HG03378 (cell line): ENCODE data around the gene TMA7B.

Experiments used
- ATAC-seq: cut with Tn5 transposase; IDR thresholded peaks from one replicate; pipeline ENCODE4 v1.9.1; 2021; ENCODE audit warnings: mild to moderate bottlenecking, moderate library complexity; ENCODE audit not compliant: unreplicated experiment

TMA7B gene

GRCh38 chr22:39932918-39933649 is 27.1 kb upstream of the TMA7B start:
- ATAC-seq = no peak

- no peak for ATAC-seq
These were observed 26.5 kb upstream of the TMA7B start for GRCh38 chr22:39933741-39934140.

GRCh38 chr22:39935116-39935515 is 25.1 kb upstream of the TMA7B start:
- no peak for ATAC-seq

GRCh38 chr22:39935612-39936011 is 24.6 kb upstream of the TMA7B start:
- ATAC-seq = no peak

GRCh38 chr22:39936523-39937145 is 23.6 kb upstream of the TMA7B start:
- ATAC-seq = no peak

- ATAC-seq = no peak
These were observed 22.3 kb upstream of the TMA7B start for GRCh38 chr22:39937906-39938305.

- no peak for ATAC-seq
These were observed 21.6 kb upstream of the TMA7B start for GRCh38 chr22:39938509-39939111.

- no peak for ATAC-seq
These were observed 20.4 kb upstream of the TMA7B start for GRCh38 chr22:39939830-39940229.

- ATAC-seq = no peak
These were observed 19.4 kb upstream of the TMA7B start for GRCh38 chr22:39940757-39941305.

GRCh38 chr22:39941601-39942000 is 18.6 kb upstream of the TMA7B start:
- ATAC-seq = no peak

- no peak for ATAC-seq
These were observed 17.6 kb upstream of the TMA7B start for GRCh38 chr22:39942439-39943230.

- no peak for ATAC-seq
These were observed 16.9 kb upstream of the TMA7B start for GRCh38 chr22:39943337-39943736.

GRCh38 chr22:39943953-39944872 is 16.0 kb upstream of the TMA7B start:
- ATAC-seq = no peak

- no peak for ATAC-seq
These were observed 14.1 kb upstream of the TMA7B start for GRCh38 chr22:39946126-39946502.

GRCh38 chr22:39946503-39947219 is 13.5 kb upstream of the TMA7B start:
- no peak for ATAC-seq

- no peak for ATAC-seq
These were observed 12.7 kb upstream of the TMA7B start for GRCh38 chr22:39947220-39948216.

- no peak for ATAC-seq
These were observed 10.0 kb upstream of the TMA7B start for GRCh38 chr22:39949964-39950737.
